IPS-18c (cell line): ENCODE data around the gene KCNRG.
"Not testable (repeated sequence)": the region's sequence is repeated elsewhere in the genome, so short reads cannot be mapped to it uniquely, and the experiment has no call there.

ENCODE experiments used
- H3K4me3 ChIP-seq: 2 replicates; pipeline ENCODE4 v1.7.0; 2013; ENCODE audit warnings: low read depth, mild to moderate bottlenecking, low read length, moderate library complexity; ENCODE audit not compliant: insufficient read depth
- H3K9me3 ChIP-seq: one replicate; pipeline ENCODE4 v1.6.1; 2013; ENCODE audit warnings: mild to moderate bottlenecking, low read length, moderate library complexity; ENCODE audit not compliant: control insufficient read depth, insufficient read depth

KCNRG gene

GRCh38 chr13:50015258-50015657 lies at the start of gene KCNRG:
Gene KCNRG, plus strand, starts transcription at chr13:50015444. Its CDS starts 50 bp downstream, at chr13:50015494.
- Histone ChIP-seq H3K9me3 (no peaks in the 10 kb centered on the region), H3K4me3 (no peak within 1 kb of the TSS)

- H3K9me3 ChIP-seq = no peaks in the 10 kb centered on the region
- no peak overlapping the region for H3K4me3 ChIP-seq
Measured at GRCh38 chr13:49967456-49967855, 47.8 kb upstream of the KCNRG start.

GRCh38 chr13:49972709-49973108 lies 42.5 kb upstream of the KCNRG start:
- H3K9me3 ChIP-seq = no peaks in the 10 kb centered on the region
- no peak overlapping the region for H3K4me3 ChIP-seq

GRCh38 chr13:49975826-49976225 lies 39.4 kb upstream of the KCNRG start:
- Histone ChIP-seq H3K9me3 (no peaks in the 10 kb centered on the region), H3K4me3 (no peak overlapping the region)

- no peaks in the 10 kb centered on the region for H3K9me3 ChIP-seq
Measured at GRCh38 chr13:49976314-49977258, 38.7 kb upstream of the KCNRG start.

GRCh38 chr13:49977992-49978391 lies 37.3 kb upstream of the KCNRG start:
- no peaks in the 10 kb centered on the region for H3K9me3 ChIP-seq
- H3K4me3 ChIP-seq = no peak overlapping the region

More at GRCh38 chr13:49976314-49977258, 38.7 kb upstream of the KCNRG start:
- H3K4me3 ChIP-seq = no peak overlapping the region

- Histone ChIP-seq H3K4me3 (no peak overlapping the region), H3K9me3 (no peaks in the 10 kb centered on the region)
Measured at GRCh38 chr13:49980266-49980665, 35.0 kb upstream of the KCNRG start.

GRCh38 chr13:49985129-49985528 lies 30.1 kb upstream of the KCNRG start:
- H3K4me3 ChIP-seq = no peak overlapping the region
- H3K9me3 ChIP-seq = no peaks in the 10 kb centered on the region

- H3K9me3 ChIP-seq = no peaks in the 10 kb centered on the region
- H3K4me3 ChIP-seq = no peak overlapping the region
Measured at GRCh38 chr13:49986471-49986870, 28.8 kb upstream of the KCNRG start.

GRCh38 chr13:49990612-49991011 lies 24.6 kb upstream of the KCNRG start:
- not testable (repeated sequence) for H3K4me3 ChIP-seq, H3K9me3 ChIP-seq

GRCh38 chr13:49993111-49993510 lies 22.1 kb upstream of the KCNRG start:
- Histone ChIP-seq H3K4me3 (no peak overlapping the region), H3K9me3 (no peaks in the 10 kb centered on the region)

- H3K4me3 ChIP-seq = no peak overlapping the region
Measured at GRCh38 chr13:49993666-49994065, 21.6 kb upstream of the KCNRG start.

GRCh38 chr13:49995625-49996101 lies 19.6 kb upstream of the KCNRG start:
- H3K4me3 ChIP-seq = peak overlapping the region; percentile 75
- no peaks in the 10 kb centered on the region for H3K9me3 ChIP-seq

More at GRCh38 chr13:49993666-49994065, 21.6 kb upstream of the KCNRG start:
- H3K9me3 ChIP-seq = no peaks in the 10 kb centered on the region

GRCh38 chr13:49996161-49996915 lies 18.9 kb upstream of the KCNRG start:
- no peaks in the 10 kb centered on the region for H3K9me3 ChIP-seq

GRCh38 chr13:49996951-49997895 lies 18.0 kb upstream of the KCNRG start, which contains the start of gene TRIM13:
Gene TRIM13, plus strand, starts transcription at chr13:49997042. Its CDS starts 14,899 bp downstream, at chr13:50011941.
- Histone ChIP-seq H3K9me3 (no peaks in the 10 kb centered on the region), H3K4me3 (peak within 1 kb of the TSS; percentile 94)

More at GRCh38 chr13:49996161-49996915, 18.9 kb upstream of the KCNRG start:
- peak overlapping the region; percentile 75 for H3K4me3 ChIP-seq

- Histone ChIP-seq H3K9me3 (no peaks in the 10 kb centered on the region), H3K4me3 (peak overlapping the region; percentile 94; the same call in 1 of the 2 replicates)
Measured at GRCh38 chr13:49997955-49998354, 17.3 kb upstream of the KCNRG start.
